ENCODE measurements around the gene ATG7. TPM values are rescaled to one million over a fixed set of nuclear protein-coding genes. Genes with fewer than 3 reads are reported as not detected.

ATG7 gene
- total RNA-seq, 2 experiments from 2014 or later: 28.3 to 38.2 TPM

DNA sequence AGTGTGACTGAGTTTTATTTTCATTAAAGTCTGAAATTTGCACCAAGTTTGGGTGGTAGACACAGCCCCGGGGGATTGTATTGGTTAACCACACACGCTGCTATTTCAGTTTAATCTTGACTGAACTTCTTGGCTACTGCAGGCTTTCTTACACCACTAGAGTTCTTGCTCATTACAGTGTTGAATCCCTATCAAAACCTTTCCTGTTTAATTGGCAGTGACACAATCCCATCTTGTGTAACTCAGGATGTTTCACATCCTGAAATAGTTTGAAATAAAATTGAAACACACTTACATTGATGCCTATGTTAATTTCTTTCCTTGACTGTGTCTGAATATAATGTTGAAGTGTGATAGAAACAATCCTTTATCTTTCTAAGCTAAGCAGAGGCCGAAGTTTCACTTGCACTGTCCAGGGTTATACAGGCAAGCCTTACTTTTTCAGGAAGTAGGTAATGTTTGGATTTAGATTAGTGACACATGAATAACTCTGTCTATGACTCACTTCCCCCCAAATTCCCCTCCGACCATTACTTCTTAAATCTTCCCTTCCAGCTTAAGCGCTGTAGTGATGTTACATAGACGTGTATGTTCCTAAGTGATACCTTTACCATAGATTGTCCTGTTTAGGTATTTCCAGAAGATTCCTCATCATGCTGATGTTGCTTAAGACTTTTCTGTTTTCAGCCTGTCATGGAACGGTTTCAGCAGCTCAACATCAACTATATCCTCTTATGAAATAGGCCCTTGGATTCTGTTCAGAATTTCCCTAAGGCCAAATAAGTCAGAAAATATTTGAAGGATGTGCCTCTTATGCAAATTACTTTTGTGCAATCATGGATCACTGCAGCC lies 16.8 kb downstream of the ATG7 start:
- no peaks in the 10 kb centered on the region for H3K27me3 Mint-ChIP-seq
- DNase-seq: peak; percentile 63
- peaks cover 24% of the 10 kb centered on the region for H3K36me3 Mint-ChIP-seq
- H3K4me1 Mint-ChIP-seq: peaks cover 58% of the 10 kb centered on the region
- no peaks in the 10 kb centered on the region for H3K9me3 Mint-ChIP-seq (ENCODE audit: low read depth)
- peak overlapping the region; percentile 19 for H3K4me3 Mint-ChIP-seq
- H3K27ac Mint-ChIP-seq: peak overlapping the region; percentile 93
- peak; percentile 37 for ATAC-seq
- CTCF ChIA-PET: interaction anchor here (0.9 to 6.1 kb wide), 8 partner anchors 9 to 46 kb away, joined by 3 to 35 read pairs (median 5); partner anchors contain the start of gene ATG7

DNA sequence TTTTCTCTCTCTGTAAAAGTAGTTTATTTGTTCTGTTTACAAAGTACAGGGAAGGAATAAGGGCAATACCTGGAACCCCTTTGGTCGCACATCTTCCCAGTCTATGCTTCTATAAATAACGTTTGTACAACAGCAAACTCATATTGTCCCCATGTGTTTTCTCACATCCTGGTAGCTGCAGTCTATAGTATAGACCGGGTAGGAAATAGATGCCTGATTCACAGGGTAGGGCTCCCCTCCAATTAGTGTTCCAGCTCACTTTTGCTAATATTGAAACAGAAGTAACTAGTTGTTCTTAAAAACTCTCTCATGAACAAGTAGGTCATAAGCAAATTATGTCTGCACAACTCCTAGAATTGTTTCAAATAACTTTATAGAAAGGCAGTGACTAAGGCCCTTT lies 17.7 kb downstream of the ATG7 start:
- no peak for DNase-seq
- Mint-ChIP-seq H3K9me3 (ENCODE audit: low read depth) (no peaks in the 10 kb centered on the region), H3K4me3 (peak overlapping the region; percentile 12), H3K36me3 (peaks cover 21% of the 10 kb centered on the region), H3K4me1 (peaks cover 58% of the 10 kb centered on the region), H3K27me3 (no peaks in the 10 kb centered on the region), H3K27ac (peak overlapping the region; percentile 93)
- CTCF ChIA-PET: interaction anchor here (0.9 to 6.1 kb wide), 6 partner anchors 10 to 45 kb away, joined by 3 to 35 read pairs (median 6); partner anchors contain the start of gene ATG7
- ATAC-seq: no peak

DNA sequence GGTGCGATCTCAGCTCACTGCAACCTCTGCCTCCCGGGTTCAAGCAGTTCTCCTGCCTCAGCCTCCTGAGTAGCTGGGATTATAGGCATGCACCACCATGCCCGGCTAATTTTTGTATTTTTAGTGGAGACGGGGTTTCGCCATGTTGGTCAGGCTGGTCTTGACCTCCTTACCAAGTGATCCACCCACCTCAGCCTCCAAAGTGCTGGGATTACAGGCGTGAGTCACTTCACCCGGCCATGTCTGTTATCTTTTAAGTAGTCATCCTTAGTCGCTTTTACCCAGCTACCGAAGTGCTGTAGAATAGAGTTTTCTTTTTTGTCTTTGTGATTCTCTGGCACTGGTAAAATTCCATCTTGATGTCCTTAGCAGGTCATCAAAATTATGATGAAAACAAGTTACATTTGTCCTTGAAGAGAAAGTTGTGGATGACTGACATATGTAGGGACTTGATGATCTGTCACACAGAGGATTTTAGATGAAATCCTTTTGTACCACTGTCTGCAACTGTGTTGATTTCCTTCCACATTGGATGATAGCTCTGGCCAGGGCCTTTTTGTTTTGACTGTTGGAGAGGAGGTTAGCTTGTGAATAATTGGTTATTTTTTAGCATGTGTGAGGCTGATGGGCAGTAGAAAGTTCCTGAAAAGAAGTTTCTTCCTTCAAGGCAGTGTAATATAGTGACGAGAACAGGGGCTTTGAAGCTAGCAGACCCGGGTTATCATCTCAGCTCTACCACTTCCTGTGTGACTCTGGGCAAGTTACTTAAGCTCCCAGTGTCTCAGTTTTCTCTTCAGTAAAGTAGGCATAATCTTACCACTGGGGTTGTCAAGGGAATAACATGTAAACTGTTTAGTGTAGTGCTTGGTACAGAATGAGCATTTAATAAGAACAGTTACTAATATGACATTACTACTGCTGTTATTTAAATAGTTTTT lies 18.8 kb downstream of the ATG7 start:
- CTCF ChIA-PET: interaction anchor here (0.6 to 6.1 kb wide), 5 partner anchors 9 to 151 kb away, joined by 3 to 35 read pairs (median 8); partner anchors contain the start of gene ATG7
- ATAC-seq (peak; percentile 88), DNase-seq (peak; percentile 65)
- Mint-ChIP-seq H3K36me3 (peaks cover 21% of the 10 kb centered on the region), H3K27me3 (no peaks in the 10 kb centered on the region), H3K4me1 (peaks cover 62% of the 10 kb centered on the region), H3K4me3 (peak overlapping the region; percentile 5), H3K27ac (peak overlapping the region; percentile 93), H3K9me3 (ENCODE audit: low read depth) (no peaks in the 10 kb centered on the region)

DNA sequence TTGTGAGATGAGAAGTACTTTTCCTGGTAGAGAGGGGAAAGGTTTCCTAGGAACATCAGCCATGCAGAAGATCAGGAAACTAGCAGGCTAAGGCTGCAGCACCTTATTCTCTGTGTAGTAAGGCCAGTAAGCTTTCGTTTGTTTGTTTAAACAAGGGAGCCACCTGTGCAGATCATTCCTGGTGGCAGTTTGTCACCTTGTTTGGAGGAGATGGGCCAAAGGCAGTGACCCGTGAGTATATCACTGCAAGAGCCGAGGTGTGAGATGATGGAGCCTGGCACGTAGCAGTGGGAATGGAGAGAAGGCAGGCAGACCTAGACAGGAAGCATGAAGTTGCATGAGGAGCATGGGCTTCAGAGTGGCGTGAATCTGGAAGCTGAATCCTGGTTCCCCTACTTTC lies 19.6 kb downstream of the ATG7 start:
- peaks cover 22% of the 10 kb centered on the region for H3K36me3 Mint-ChIP-seq
- CTCF ChIA-PET: interaction anchor here (0.6 to 6.1 kb wide), 5 partner anchors 8 to 43 kb away, joined by 3 to 35 read pairs (median 8); partner anchors contain the start of gene ATG7
- H3K4me1 Mint-ChIP-seq: peaks cover 64% of the 10 kb centered on the region
- H3K27me3 Mint-ChIP-seq: no peaks in the 10 kb centered on the region
- peak overlapping the region; percentile 12 for H3K4me3 Mint-ChIP-seq
- DNase-seq (no peak), ATAC-seq (no peak)
- peak overlapping the region; percentile 93 for H3K27ac Mint-ChIP-seq
- no peaks in the 10 kb centered on the region for H3K9me3 Mint-ChIP-seq (ENCODE audit: low read depth)

DNA sequence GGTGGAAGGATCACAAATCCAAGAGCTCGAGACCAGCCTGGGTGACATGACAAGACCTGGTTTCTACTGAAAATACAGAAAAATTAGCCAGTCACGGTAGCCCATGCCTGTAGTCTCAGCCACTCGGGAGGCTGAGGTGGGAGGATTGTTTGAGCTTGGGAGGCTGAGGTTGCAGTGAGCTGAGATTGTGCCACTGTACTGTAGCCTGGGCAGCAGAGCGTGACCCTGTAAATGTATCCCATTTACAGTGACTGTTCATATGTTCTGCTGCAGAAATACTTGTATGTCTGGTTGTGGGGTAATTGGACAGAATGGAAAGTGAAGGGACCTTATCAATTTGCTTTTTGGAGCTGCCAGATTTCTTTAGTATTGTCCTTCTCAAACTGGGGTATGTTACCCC lies 24.9 kb downstream of the ATG7 start:
- Mint-ChIP-seq H3K27ac (no peak overlapping the region), H3K4me1 (peaks cover 37% of the 10 kb centered on the region), H3K27me3 (no peaks in the 10 kb centered on the region), H3K4me3 (no peak overlapping the region), H3K9me3 (ENCODE audit: low read depth) (no peaks in the 10 kb centered on the region), H3K36me3 (peaks cover 44% of the 10 kb centered on the region)
- no peak for ATAC-seq
- no peak for DNase-seq
- CTCF ChIA-PET: no interaction called here

DNA sequence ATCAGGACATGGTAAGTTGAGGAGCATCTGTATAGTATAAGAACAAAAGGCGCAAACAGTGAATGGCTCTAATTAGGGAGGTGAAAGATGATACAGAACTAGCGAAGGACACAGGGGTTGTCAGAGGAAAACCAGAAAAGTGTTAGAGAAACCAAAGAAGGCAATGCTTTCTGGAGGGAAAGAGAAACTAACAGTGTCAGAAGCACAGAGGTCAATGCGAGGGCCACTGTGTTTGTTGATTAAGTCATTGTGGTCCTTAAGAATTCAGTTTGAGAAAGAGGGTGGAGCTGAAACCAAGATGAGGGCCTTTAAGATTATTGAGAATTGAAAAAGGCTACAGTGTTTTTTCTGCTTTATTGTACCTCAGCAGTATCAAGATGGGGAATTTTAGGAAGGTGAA lies 28.8 kb downstream of the ATG7 start:
- no peaks in the 10 kb centered on the region for H3K9me3 Mint-ChIP-seq (ENCODE audit: low read depth)
- peaks cover 61% of the 10 kb centered on the region for H3K36me3 Mint-ChIP-seq
- H3K27me3 Mint-ChIP-seq: no peaks in the 10 kb centered on the region
- peak overlapping the region; percentile 59 for H3K4me3 Mint-ChIP-seq
- CTCF ChIA-PET: interaction anchor here (0.7 to 2.7 kb wide), 6 partner anchors 10 to 65 kb away, joined by 3 to 14 read pairs (median 8); partner anchors contain the start of gene ATG7
- peak; percentile 96 for ATAC-seq
- peak; percentile 72 for DNase-seq
- H3K27ac Mint-ChIP-seq: peak overlapping the region; percentile 87
- H3K4me1 Mint-ChIP-seq: peaks cover 49% of the 10 kb centered on the region

DNA sequence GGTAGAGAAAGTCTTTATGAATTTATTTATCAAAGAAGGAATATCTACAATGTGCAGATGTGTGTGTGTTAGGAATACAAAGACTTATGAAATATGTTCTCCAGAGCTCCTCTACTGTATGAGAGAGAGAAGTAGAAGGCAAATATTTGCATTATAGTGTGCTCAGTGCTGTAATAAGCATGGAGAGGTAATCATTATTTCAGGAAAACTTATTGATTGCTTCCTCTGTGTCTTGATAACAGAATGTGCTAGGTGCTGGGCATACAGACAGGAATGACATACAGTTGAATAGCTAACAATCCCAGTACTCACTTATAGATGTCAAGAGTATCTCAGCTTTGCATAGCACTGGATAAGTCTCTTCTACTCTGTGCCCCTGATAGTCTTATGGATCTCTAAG lies 30.2 kb downstream of the ATG7 start:
- Mint-ChIP-seq H3K27ac (no peak overlapping the region), H3K9me3 (ENCODE audit: low read depth) (no peaks in the 10 kb centered on the region), H3K36me3 (peaks cover 64% of the 10 kb centered on the region), H3K27me3 (no peaks in the 10 kb centered on the region), H3K4me1 (peaks cover 57% of the 10 kb centered on the region), H3K4me3 (no peak overlapping the region)
- DNase-seq (no peak), ATAC-seq (no peak)
- CTCF ChIA-PET: interaction anchor here (0.6 to 1.3 kb wide), 2 partner anchors 58 to 236 kb away, joined by 3 to 4 read pairs; no protein-coding TSS in a partner anchor

DNA sequence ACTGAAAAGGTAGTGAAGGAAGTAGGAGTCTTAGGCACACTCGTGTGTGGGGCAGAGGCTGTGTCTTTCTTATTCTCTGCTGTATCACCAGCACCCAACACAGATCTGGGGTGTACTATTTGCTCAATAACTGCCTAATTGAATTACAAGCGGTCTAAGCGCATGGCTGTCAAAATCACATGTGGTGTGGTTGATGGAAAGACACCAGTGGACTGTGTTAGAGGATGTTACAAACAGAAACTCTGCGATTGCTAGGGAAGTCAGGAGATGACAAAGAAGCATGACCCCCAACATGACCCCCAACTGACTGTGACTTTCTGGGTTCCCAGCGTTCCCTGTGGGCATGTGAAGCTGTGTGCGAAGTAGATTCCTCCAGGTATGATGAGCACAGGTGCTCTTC lies 32.0 kb downstream of the ATG7 start:
- Mint-ChIP-seq H3K4me1 (peaks cover 59% of the 10 kb centered on the region), H3K4me3 (no peak overlapping the region)
- CTCF ChIA-PET: no interaction called here

DNA sequence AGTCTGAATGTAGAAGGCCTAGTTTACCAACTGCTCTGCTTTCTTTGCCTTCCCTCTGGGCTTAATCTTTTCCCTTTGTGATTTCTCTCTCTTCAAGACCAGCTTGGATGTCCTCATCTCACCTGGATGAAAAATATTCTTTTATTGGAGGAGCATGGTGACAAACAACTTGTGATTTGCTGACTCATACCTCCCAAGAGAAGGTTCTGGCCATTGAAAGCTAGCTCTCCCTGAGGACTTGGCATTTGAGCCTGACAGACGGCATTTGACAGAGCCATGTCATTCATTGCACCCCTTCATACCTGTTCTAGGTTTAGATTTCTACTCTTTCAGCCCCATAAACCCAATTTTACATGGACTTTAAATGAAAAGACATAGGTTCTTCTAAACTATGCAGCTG lies 33.3 kb downstream of the ATG7 start:
- Mint-ChIP-seq H3K9me3 (ENCODE audit: low read depth) (no peaks in the 10 kb centered on the region), H3K27me3 (no peaks in the 10 kb centered on the region), H3K36me3 (peaks cover 57% of the 10 kb centered on the region), H3K4me3 (no peak overlapping the region), H3K27ac (peak overlapping the region; percentile 10), H3K4me1 (peaks cover 50% of the 10 kb centered on the region)
- CTCF ChIA-PET: interaction anchor here (0.7 to 2.1 kb wide), 2 partner anchors 17 to 29 kb away, joined by 3 to 10 read pairs; no protein-coding TSS in a partner anchor
- no peak for DNase-seq
- ATAC-seq: no peak

More for the DNA sequence above, 32.0 kb downstream of the ATG7 start:
- Mint-ChIP-seq H3K27me3 (no peaks in the 10 kb centered on the region), H3K9me3 (ENCODE audit: low read depth) (no peaks in the 10 kb centered on the region), H3K27ac (no peak overlapping the region), H3K36me3 (peaks cover 67% of the 10 kb centered on the region)
- ATAC-seq (no peak), DNase-seq (no peak)

DNA sequence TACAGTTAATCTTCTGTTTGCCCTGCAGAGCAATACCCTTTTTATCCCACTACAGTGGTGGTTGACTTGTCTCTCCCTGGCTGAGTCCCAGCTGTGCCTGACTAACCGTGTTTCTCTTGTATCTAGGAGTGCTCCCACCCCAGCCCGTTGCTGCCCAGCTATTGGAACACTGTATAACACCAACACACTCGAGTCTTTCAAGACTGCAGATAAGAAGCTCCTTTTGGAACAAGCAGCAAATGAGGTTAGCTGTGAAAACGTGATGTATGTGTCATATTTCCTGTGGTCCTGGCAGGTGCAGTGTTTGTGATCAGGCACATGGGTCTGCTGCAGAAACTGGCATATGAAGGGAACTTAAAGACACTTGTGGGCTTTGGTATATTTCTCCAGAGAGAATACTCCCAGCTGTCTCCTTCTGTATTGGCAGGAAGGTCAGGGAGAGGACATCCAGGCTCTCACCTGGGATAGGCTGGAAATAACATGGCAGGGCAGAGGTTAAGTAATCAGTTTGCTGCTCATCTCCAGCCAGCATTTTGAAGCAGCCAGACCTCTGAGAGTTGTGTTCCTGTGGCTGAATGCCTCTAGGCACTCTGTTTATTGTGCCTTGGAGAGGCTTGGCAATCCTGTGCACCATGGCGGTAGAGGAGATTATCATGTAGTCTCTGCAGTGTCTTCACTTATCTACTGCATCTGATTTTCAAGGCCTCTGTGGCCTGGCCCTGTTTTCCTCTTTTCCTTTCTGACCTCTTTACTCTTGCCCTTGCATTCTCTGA lies 34.8 kb downstream of the ATG7 start:
- Mint-ChIP-seq H3K4me3 (no peak overlapping the region), H3K9me3 (ENCODE audit: low read depth) (no peaks in the 10 kb centered on the region), H3K27me3 (no peaks in the 10 kb centered on the region), H3K4me1 (peaks cover 39% of the 10 kb centered on the region), H3K27ac (peak overlapping the region; percentile 85), H3K36me3 (peaks cover 53% of the 10 kb centered on the region)
- DNase-seq (peak; percentile 74), ATAC-seq (peak; percentile 93)
- CTCF ChIA-PET: interaction anchor here (1.0 to 2.1 kb wide), 3 partner anchors 28 to 71 kb away, joined by 3 to 10 read pairs (median 4); no protein-coding TSS in a partner anchor

DNA sequence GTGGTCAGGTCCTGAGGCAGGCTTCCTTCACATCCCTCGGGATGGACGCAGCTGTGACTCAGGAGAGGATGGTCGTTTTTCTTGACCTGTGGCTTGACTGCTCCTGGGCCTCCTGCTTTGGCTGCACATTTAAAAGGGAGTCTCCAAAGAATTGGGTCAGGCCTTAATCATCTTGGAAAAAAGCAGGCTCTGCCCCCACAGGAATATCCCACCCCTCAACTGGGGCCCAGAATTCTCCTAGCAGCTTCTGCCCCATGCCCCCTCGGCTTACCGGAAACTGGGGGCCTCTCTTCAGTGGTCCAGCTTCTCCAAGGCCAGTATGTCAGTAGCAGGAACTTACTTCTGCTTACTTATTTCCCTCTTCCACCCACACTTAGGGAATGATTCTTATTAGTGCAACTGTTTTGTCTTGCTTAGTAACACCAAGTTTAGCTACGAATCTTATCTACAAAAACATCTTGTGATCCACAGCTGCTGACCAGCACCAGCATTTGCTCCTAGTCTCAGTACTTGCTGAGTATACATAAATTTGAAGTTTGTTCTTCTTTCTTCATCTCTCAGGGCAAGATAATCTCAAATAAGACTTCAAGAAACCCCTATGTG lies 35.7 kb downstream of the ATG7 start:
- Mint-ChIP-seq H3K27me3 (no peaks in the 10 kb centered on the region), H3K4me1 (peaks cover 34% of the 10 kb centered on the region), H3K27ac (no peak overlapping the region), H3K36me3 (peaks cover 46% of the 10 kb centered on the region), H3K9me3 (ENCODE audit: low read depth) (no peaks in the 10 kb centered on the region), H3K4me3 (no peak overlapping the region)
- DNase-seq: no peak
- ATAC-seq: no peak
- CTCF ChIA-PET: interaction anchor here (1.5 kb wide), 1 partner anchor 27 kb away, joined by 3 read pairs; no protein-coding TSS in a partner anchor

DNA sequence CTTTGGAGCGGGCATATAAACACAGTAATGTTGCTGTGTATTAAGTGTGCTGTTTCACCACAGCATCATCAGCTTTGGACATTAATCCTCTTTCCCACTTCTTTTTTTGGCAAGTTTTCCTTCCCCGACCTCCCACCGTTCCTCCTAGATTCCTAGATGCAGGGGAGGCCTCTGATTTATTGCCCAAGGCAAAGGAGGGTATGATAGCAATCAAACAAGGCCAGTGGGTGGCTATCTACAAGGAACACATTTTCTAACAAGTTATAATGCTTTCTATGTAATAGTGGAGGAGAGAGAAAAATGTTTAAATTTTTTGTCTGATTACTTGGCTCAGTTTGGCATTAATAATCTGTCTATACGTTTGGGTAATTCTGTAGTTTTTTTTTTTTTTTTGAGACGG lies 38.1 kb downstream of the ATG7 start:
- Mint-ChIP-seq H3K27me3 (no peaks in the 10 kb centered on the region), H3K4me1 (peaks cover 26% of the 10 kb centered on the region), H3K27ac (no peak overlapping the region), H3K4me3 (no peak overlapping the region), H3K36me3 (peaks cover 42% of the 10 kb centered on the region), H3K9me3 (ENCODE audit: low read depth) (no peaks in the 10 kb centered on the region)
- no peak for DNase-seq
- no peak for ATAC-seq
- CTCF ChIA-PET: no interaction called here

Data from activated CD8-positive, alpha-beta memory T cell treated with anti-CD3 and anti-CD28 coated beads, Interleukin-2, amount 10 ng/mL, durations not matched to agents 7 days and 5 days (primary cell).